UCSD-AML1 (cell line): ENCODE data around the gene ADAMTS10.
A peak's percentile ranks its signal among the peaks of the same experiment; 100 is the strongest.
"Not testable (repeated sequence)": the region's sequence is repeated elsewhere in the genome, so short reads cannot be mapped to it uniquely, and the experiment has no call there.

Source experiments
- DNase-seq: peaks from one replicate; lab custom pipeline; 2025; ENCODE audit not compliant: unreplicated experiment; lab: John Stamatoyannopoulos, UW

Gene ADAMTS10

GRCh38 chr19:8610041-8610935 lies at the start of gene ADAMTS10:
ADAMTS10 (minus strand) TSS chr19:8610715; CDS start chr19:8605710, 5,005 bp downstream.
- DNase-seq: peak; percentile 61

- no peak for DNase-seq
Measured at GRCh38 chr19:8659905-8660304, 49.4 kb upstream of the ADAMTS10 start.

GRCh38 chr19:8657869-8658268 lies 47.4 kb upstream of the ADAMTS10 start:
- DNase-seq: no peak

GRCh38 chr19:8655340-8655709 lies 44.8 kb upstream of the ADAMTS10 start:
- DNase-seq: no peak

GRCh38 chr19:8654591-8655339 lies 44.2 kb upstream of the ADAMTS10 start:
- DNase-seq: peak; percentile 62

GRCh38 chr19:8648240-8648639 lies 37.7 kb upstream of the ADAMTS10 start:
- DNase-seq: no peak

- no peak for DNase-seq
Measured at GRCh38 chr19:8643860-8644653, 33.5 kb upstream of the ADAMTS10 start.

GRCh38 chr19:8642561-8642960 lies 32.0 kb upstream of the ADAMTS10 start:
- DNase-seq: no peak

- no peak for DNase-seq
Measured at GRCh38 chr19:8641908-8642547, 31.5 kb upstream of the ADAMTS10 start.

GRCh38 chr19:8641221-8641907 lies 30.8 kb upstream of the ADAMTS10 start:
- no peak for DNase-seq

GRCh38 chr19:8640402-8641004 lies 30.0 kb upstream of the ADAMTS10 start:
- DNase-seq: peak; percentile 27

GRCh38 chr19:8639821-8640401 lies 29.4 kb upstream of the ADAMTS10 start:
- no peak for DNase-seq

GRCh38 chr19:8638078-8638619 lies 27.6 kb upstream of the ADAMTS10 start:
- DNase-seq: peak; percentile 48

- DNase-seq: not testable (repeated sequence)
Measured at GRCh38 chr19:8637070-8637469, 26.6 kb upstream of the ADAMTS10 start.

GRCh38 chr19:8635422-8635821 lies 24.9 kb upstream of the ADAMTS10 start:
- DNase-seq: no peak

- DNase-seq: no peak
Measured at GRCh38 chr19:8631425-8631819, 20.9 kb upstream of the ADAMTS10 start.

GRCh38 chr19:8630796-8631424 lies 20.4 kb upstream of the ADAMTS10 start:
- DNase-seq: no peak

- no peak for DNase-seq
Measured at GRCh38 chr19:8629996-8630683, 19.6 kb upstream of the ADAMTS10 start, which contains the start of gene NFILZ. NFILZ (plus strand) TSS chr19:8630633; CDS start chr19:8676766, 46,133 bp downstream.
